GM12801 (cell line): Measurements from ENCODE around the gene LCN15.

ENCODE experiments used
- CTCF ChIP-seq: IDR thresholded peaks from one replicate; pipeline ENCODE4 v1.5.1; 2011; ENCODE audit warnings: control low read depth; ENCODE audit not compliant: insufficient read length; ENCODE audit errors: extremely low read depth

LCN15 gene

GRCh38 chr9:136735812-136736480 lies 28.4 kb downstream of the LCN15 start:
- no peak for TF ChIP-seq CTCF

DNA sequence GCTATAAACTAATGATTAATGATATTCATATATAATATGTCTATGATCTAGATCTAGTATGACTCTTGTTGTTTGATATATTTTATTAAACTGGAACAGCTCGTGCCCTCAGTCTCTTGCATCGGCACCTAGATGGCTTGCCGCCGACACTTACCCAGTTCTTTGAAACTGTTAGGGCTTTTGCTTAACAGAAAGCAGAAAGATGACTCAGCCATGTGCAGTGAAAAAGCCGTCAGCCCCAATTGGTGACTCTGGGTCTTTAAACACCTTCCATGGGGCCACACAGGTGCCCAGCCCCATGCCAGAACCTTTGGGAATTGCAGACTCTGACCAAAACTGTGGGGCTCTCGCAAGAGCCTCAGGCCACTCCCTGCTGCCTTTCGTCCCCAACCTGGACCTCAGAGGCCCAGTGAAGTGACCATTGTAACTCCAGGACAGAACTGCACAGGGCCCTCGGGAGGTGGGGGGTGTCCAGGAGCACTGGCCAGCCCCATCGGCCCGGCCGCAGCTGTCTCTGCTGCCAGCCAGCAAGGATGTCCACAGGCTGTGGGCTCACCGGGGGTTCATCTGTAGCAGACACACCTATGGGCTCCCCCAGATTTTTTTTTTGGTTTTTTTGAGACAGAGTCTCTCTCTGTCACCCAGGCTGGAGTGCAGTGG lies 29.4 kb downstream of the LCN15 start:
- no peak for TF ChIP-seq CTCF

DNA sequence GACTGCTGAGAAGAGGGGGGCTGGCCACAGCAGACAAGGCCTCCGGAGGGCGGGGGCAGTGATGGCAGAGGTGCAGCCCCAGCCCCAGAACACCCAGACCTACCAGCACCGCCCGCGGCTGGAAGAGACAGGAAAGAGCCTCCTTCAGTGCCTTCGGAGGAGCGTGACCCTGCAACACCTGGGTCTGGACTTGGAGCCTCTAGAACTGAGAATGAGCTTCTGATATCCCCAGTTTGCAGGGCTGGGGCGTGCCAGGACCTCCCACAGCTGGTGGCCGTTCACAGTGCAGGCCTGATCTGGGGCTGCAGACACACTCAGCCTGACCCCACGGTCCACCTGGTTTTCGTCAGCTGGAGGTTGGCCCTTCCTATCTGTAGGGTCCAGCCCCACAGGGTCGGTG lies 30.7 kb downstream of the LCN15 start:
- TF ChIP-seq CTCF, result no peak

DNA sequence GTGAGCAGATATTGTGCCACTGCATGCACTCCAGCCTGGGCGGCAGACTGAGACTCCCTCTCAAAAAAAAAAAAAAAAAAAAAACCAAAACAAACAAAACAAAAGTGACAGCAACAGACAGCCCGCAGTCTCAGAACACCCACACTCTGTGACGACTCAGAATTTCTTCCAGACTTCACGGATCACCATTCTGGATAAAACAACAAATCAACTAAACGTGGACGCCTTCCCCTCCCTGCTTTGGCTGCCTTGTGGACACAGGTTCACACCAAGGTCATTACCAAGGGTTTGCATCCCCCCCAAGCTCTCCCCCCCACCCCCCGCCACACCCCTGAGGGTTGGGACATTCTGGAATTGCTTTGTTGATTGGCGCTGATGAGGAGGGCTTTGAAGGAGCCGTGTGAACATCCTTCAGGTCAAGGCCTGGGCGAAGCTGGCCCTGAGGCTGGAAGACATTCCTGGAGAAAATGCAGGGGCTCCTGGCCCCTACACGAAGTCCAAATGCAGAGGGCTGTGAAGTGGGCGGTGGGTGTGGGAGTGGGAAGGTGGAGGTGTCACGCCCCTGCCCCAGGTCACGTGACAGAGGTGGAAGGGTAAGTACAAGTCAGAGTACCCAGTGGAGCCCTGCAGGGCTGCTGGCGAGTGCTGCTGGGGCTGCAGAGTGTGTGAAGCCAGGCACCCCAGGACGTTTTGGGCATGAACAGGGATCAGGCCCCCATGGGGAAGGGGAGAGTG lies 31.7 kb downstream of the LCN15 start:
- TF ChIP-seq CTCF, result no peak

DNA sequence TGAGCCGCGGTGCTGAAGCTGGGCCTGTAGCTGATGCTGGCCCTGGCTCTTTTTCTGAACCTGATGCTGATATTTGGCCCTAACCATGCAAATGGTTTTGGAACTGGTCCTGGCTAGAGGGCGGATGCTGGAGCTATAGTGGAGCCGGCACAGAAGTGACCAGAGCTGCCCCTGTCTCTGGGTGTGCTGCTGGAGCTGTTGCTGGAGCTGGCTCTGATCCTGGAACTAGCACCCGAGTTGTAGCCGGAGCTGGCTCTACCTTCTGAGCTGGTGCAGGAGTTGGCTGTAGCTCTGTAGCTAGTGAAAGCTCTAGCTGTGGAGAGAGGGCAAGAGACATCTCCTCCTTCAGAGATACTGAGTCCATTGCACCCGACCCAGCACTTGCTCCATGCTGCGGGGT lies 34.4 kb downstream of the LCN15 start:
- TF ChIP-seq CTCF, result no peak

DNA sequence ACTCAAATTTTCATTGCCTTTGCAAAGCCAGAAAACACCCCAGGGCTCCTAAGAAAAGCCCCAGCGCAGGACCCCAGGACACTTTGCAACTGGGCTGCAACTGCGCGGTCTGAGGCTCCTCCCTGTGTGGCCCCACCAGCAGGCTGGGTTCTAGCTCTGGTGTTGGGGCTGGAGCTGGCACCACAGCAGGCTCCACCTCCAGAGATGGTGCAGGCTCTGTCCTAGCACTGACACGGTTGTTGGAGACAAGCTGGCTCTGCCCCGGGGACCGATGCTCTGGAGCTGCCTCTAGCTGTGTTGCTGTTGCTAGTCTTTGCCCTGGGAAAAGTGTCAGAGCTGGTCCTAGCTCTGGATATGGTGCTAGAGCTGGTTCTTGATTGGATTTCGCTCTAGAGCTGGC lies 35.2 kb downstream of the LCN15 start:
- TF ChIP-seq CTCF, result no peak

GRCh38 chr9:136728548-136729123 lies 35.7 kb downstream of the LCN15 start:
- no peak for TF ChIP-seq CTCF
